Pancreas (tissue), 10 donors: Measurements from ENCODE around the gene VEGFD. TPM values are rescaled to one million over a fixed set of nuclear protein-coding genes. Genes with fewer than 3 reads are reported as not detected.

ENCODE experiments used
- ATAC-seq, 4 donors: fragments of 200-7000 bp; cut with Tn5 transposase; one replicate each; pipeline versions ENCODE4 v1.8.0 to v1.9.1; 2020; ENCODE audit warnings: mild to moderate bottlenecking in 4 of 4, moderate library complexity in 4 of 4
- DNase-seq, 6 donors: peaks; one replicate each; pipeline ENCODE4 v3.0.0-alpha.2; 2020
- FAIRE-seq: peaks from 2 replicates; lab custom pipeline; 2012; peaks lifted over from hg19 to GRCh38; lab: Jason Lieb, UNC
- H3K27ac ChIP-seq, 4 donors: fragments of 200-600 bp; sonication (generic); 1 replicate in 3 of 4; 2 replicates in 1 of 4; pipeline versions ENCODE4 v1.5.0 to v1.8.0; 2020
- H3K27me3 ChIP-seq, 4 donors: fragments of 200-600 bp; one replicate each; pipeline ENCODE4 v1.8.0; 2021
- H3K36me3 ChIP-seq, 3 donors: fragments of 200-600 bp; sonication (generic) in 1 of 3; one replicate each; pipeline versions ENCODE4 v1.5.0 to v1.8.0; 2020 to 2021
- H3K4me1 ChIP-seq, 3 donors: fragments of 200-600 bp; one replicate each; pipeline ENCODE4 v1.8.0; 2021
- H3K4me3 ChIP-seq, 4 donors: fragments of 200-600 bp; sonication (generic) in 2 of 4; one replicate each; pipeline versions ENCODE4 v1.5.0 to v1.8.0; 2020 to 2021
- H3K9me3 ChIP-seq, 4 donors: fragments of 200-600 bp; one replicate each; pipeline ENCODE4 v1.8.0; 2021
- CTCF ChIP-seq, 4 donors: fragments of 200-600 bp; sonication (generic) in 3 of 4; IDR thresholded peaks; one replicate each; pipeline versions ENCODE4 v1.5.0 to v1.8.0; 2021; ENCODE audit warnings: antibody characterized with exemption in 4 of 4
- WGBS, 2 donors: extraction: QIAGEN DNeasy Blood & Tissue Kit; methylation state at CpG; one replicate each; pipeline ENCODE4 v1.1.7; 2013; 5-methylcytosine and 5-hydroxymethylcytosine counted together
- intact Hi-C, 3 donors: fragments of 100-400 bp; cut with DNase I; formaldehyde crosslinking; loops; one replicate each; pipeline versions ENCODE4 v1.11.1 to v1.14.2; 2022
- polyA plus RNA-seq, 2 donors: library from polyadenylated mRNA; stranded (reverse); fragments of 200-250 nt; gene quantifications; one replicate each; pipeline ENCODE4 v1.2.3, GENCODE V29; 2013
- total RNA-seq, 6 donors: library from RNA; stranded (reverse); fragmentation: NEBNext Ultra II Directional in 4 of 6; extraction: Animal tissue kit (Norgen Biotek cat#: 25700) in 4 of 6; gene quantifications; one replicate each; pipeline versions ENCODE4 v1.2.1 to v1.2.4, GENCODE V29; 2021 to 2023
- donor health status: healthy with polysubstance abuse.
- donor health status: DM: no; HTN: no; CAD: no; lungs with moderate emphysema.
- donor health status: DM: no; HTN: no; CAD: no.
- donor health status: control.
- donor health status: control.
- donor health status: Bipolar disorder and iron deficiency.
- donor health status: DM: yes; HTN: yes; CAD: no.
- donor health status: DM: no; HTN: no; CAD: no.
- donor health status: DM: no; HTN: no; CAD: no.
- donor health status: DM: yes; HTN: yes; CAD: no.

VEGFD gene
- total and polyA plus RNA-seq, 8 donors, result 0.19 to 1.3 (median 0.49) TPM; not detected in 1

GRCh38 chrX:15350329-15350996, 33.8 kb downstream of the VEGFD start:
- no peak for DNase-seq
- H3K27me3 ChIP-seq, result peaks cover 0 to 6% (median 2%) of the 10 kb centered on the region in 4 donors
- 65 to 84% methylated on average over 8 of the region's 8 CpGs for WGBS, 2 donors
- intact Hi-C loops, result no loop called here
- TF ChIP-seq CTCF (IDR thresholded peaks at IDR 0.05), result no peak
- no peaks in the 10 kb centered on the region for H3K4me1 ChIP-seq
- ATAC-seq, result no peak
- no peaks in the 10 kb centered on the region for H3K9me3 ChIP-seq
- H3K4me3 ChIP-seq, result no peak overlapping the region
- no peaks in the 10 kb centered on the region for H3K36me3 ChIP-seq
- no peak for FAIRE-seq
- no peak overlapping the region for H3K27ac ChIP-seq

- Histone ChIP-seq H3K4me1 (no peaks in the 10 kb centered on the region), H3K27ac (no peak overlapping the region), H3K9me3 (no peaks in the 10 kb centered on the region), H3K4me3 (no peak overlapping the region), H3K27me3 (no peaks in the 10 kb centered on the region), H3K36me3 (no peaks in the 10 kb centered on the region)
- WGBS, 2 donors, result 17 to 33% methylated on average over 2 of the region's 2 CpGs
- DNase-seq (peak in 4 of 6 donors; percentile 19 to 44 (median 30)), ATAC-seq (peak; percentile 77 to 97 (median 94)), FAIRE-seq (peak; percentile 59)
- TF ChIP-seq CTCF (IDR thresholded peaks at IDR 0.05), result peak in 3 of 4 donors; percentile 11 to 42 (median 37)
- intact Hi-C loops, result loop anchor here in 2 of 3 donors (5.0 kb wide), 1 partner anchor 118 kb away; no protein-coding TSS in a partner anchor
Measured at GRCh38 chrX:15349046-15349445, 35.2 kb downstream of the VEGFD start.

- WGBS, 2 donors, result 61 to 66% methylated on average over 3 of the region's 3 CpGs
- H3K27ac ChIP-seq, result no peak overlapping the region
- H3K9me3 ChIP-seq, result no peaks in the 10 kb centered on the region
- intact Hi-C loops, result loop anchor here in 2 of 3 donors (5.0 kb wide), 1 partner anchor 121 kb away; no protein-coding TSS in a partner anchor
- H3K36me3 ChIP-seq, result no peaks in the 10 kb centered on the region
- ATAC-seq (no peak), FAIRE-seq (no peak), DNase-seq (no peak)
- H3K4me3 ChIP-seq, result no peak overlapping the region
- no peak for TF ChIP-seq CTCF (IDR thresholded peaks at IDR 0.05)
- H3K4me1 ChIP-seq, result no peaks in the 10 kb centered on the region
- H3K27me3 ChIP-seq, result no peaks in the 10 kb centered on the region
Measured at GRCh38 chrX:15345976-15346375, 38.2 kb downstream of the VEGFD start.

- ATAC-seq, result no peak
- Histone ChIP-seq H3K9me3 (no peaks in the 10 kb centered on the region), H3K27ac (no peak overlapping the region), H3K4me3 (no peak overlapping the region), H3K36me3 (no peaks in the 10 kb centered on the region), H3K27me3 (peaks cover 0 to 8% (median 0%) of the 10 kb centered on the region in 4 donors), H3K4me1 (no peaks in the 10 kb centered on the region)
- no peak for DNase-seq
- no peak for TF ChIP-seq CTCF (IDR thresholded peaks at IDR 0.05)
- intact Hi-C loops, result no loop called here
- no peak for FAIRE-seq
Measured at GRCh38 chrX:15344106-15344505, 40.1 kb downstream of the VEGFD start.

GRCh38 chrX:15343075-15343476, 41.1 kb downstream of the VEGFD start:
- H3K36me3 ChIP-seq, result no peaks in the 10 kb centered on the region
- peak in 1 of 6 donors; percentile 23 for DNase-seq
- no peak overlapping the region for H3K4me3 ChIP-seq
- FAIRE-seq, result no peak
- no peak overlapping the region for H3K27ac ChIP-seq
- WGBS, 2 donors, result 41 to 56% methylated on average over 5 of the region's 5 CpGs
- H3K4me1 ChIP-seq, result no peaks in the 10 kb centered on the region
- H3K9me3 ChIP-seq, result no peaks in the 10 kb centered on the region
- ATAC-seq, result peak in 3 of 4 donors; percentile 32 to 68 (median 47)
- intact Hi-C loops, result no loop called here
- H3K27me3 ChIP-seq, result peaks cover 0 to 14% (median 0%) of the 10 kb centered on the region in 4 donors
- no peak for TF ChIP-seq CTCF (IDR thresholded peaks at IDR 0.05)
